GM12864 (cell line): ENCODE measurements around the gene TESK1.
"Not testable (repeated sequence)": the region's sequence is repeated elsewhere in the genome, so short reads cannot be mapped to it uniquely, and the experiment has no call there.

Source experiments
- DNase-seq: peaks from one replicate; pipeline ENCODE4 v3.0.0-alpha.2; 2011; ENCODE audit warnings: low read depth
- H3K4me3 ChIP-seq: 2 replicates; pipeline ENCODE4 v1.5.1; 2011; ENCODE audit warnings: mild to moderate bottlenecking, low read depth, low read length, control low read depth
- CTCF ChIP-seq: IDR thresholded peaks from 2 replicates; pipeline ENCODE4 v1.5.1; 2011; ENCODE audit warnings: low read depth, mild to moderate bottlenecking, moderate library complexity, low read length, control low read depth, inconsistent platforms; ENCODE audit errors: missing control alignments

The TESK1 gene

GRCh38 chr9:35568196-35568595 lies 36.9 kb upstream of the TESK1 start:
- TF ChIP-seq CTCF, result no peak
- no peak for DNase-seq
- no peak overlapping the region for H3K4me3 ChIP-seq

DNA sequence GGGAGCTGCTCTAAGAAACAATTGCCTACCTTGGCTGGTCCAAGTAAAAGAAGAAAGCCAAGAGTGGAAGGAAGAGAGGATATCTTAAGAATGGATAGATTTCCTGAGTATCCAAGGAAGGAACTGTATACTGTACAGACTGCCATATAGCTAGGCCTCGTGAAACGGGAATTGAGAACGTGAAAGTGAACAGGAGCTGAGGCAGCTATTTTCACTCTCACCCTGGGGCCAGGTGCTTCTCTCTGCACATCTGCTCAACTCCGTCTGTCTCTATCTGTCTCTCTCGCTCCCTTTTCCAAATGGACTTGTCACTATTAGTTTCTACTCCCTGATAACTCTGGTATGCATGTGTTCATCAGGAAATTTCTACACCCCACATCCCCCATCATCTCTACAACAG lies 35.9 kb upstream of the TESK1 start:
- TF ChIP-seq CTCF, result no peak
- no peak overlapping the region for H3K4me3 ChIP-seq
- DNase-seq, result no peak

GRCh38 chr9:35570709-35571504 lies 34.2 kb upstream of the TESK1 start:
- DNase-seq, result no peak
- no peak for TF ChIP-seq CTCF
- H3K4me3 ChIP-seq, result no peak overlapping the region

- no peak overlapping the region for H3K4me3 ChIP-seq
- TF ChIP-seq CTCF, result no peak
- no peak for DNase-seq
Observed at GRCh38 chr9:35574578-35575122, 30.4 kb upstream of the TESK1 start.

- DNase-seq, result no peak
- no peak overlapping the region for H3K4me3 ChIP-seq
- no peak for TF ChIP-seq CTCF
Observed at GRCh38 chr9:35575478-35575877, 29.6 kb upstream of the TESK1 start.

DNA sequence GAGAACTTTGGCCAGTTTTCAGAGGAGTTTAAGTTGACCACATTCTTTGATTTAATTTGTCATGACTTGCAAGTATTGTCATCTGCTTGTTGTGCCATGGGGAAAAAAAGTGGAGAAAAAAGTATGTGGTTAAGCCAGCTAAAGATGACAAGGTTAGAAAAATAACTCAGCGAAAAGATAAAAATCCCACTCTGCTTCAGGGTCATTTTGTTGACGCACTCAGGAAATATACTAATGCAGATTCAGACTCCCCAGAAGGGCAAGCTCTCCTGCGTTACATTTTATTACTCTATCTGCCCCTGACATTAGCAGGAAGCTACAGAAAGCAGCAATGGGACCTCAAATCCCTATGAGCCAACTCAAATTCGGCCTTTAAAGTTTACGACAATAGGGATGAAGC lies 27.6 kb upstream of the TESK1 start:
- H3K4me3 ChIP-seq, result no peak overlapping the region
- DNase-seq, result no peak
- no peak for TF ChIP-seq CTCF

DNA sequence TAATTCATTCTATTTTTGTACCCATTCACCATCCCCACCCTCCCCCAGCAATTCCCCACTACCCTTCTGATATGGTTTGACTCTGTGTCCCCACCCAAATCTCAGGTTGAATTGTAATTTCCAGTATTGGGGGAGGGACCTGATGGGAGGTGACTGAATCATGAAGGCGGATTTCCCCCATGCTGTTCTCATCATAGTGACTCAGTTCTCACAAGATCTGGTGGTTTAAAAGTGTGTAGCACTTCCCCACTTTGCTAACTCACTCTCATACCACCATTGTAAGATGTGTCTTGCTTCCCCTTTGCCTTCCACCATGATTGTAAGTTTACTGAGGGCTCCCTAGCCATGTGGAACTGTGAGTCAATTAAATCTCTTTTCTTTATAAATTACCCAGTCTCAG lies 25.9 kb upstream of the TESK1 start:
- no peak for TF ChIP-seq CTCF
- no peak for DNase-seq

GRCh38 chr9:35579659-35580227 lies 25.3 kb upstream of the TESK1 start:
- H3K4me3 ChIP-seq, DNase-seq: not testable (repeated sequence)

More for the DNA sequence above, 25.9 kb upstream of the TESK1 start:
- no peak overlapping the region for H3K4me3 ChIP-seq

DNA sequence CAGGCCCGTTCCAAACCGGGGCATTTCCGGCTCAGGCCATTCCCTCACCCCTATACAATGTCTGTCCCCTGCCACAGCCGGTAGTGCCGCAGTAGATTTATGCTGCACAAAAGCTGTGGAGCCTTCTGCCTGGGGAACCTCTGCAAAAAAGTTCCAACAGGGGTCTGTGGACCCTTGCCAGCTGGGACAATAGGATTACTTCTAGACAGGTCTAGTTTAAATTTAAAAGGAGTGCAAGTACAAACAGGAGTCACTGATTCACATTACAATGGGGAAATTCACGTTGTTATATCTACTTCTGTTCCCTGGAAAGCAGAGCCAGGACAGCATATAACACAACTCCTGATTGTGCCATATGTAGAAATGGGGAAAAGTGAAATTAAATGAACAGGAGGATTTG lies 21.5 kb upstream of the TESK1 start:
- DNase-seq, H3K4me3 ChIP-seq: not testable (repeated sequence)

DNA sequence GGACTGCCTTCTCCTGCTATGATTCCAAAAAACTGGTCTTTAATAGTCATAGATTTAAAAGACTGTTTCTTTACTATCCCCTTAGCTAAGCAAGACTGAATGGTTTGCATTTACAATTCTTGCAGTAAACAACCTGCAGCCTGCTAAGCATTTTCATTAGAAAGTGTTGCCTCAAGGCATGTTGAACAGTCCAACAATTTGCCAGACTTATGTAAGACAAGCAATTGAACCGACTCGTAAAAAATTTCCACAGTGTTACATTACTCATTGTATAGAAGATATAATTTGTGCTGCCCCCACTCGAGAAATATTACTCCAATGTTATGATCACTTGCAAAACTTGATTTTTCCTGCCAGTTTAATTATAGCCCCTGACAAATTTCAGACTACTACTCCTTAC lies 20.4 kb upstream of the TESK1 start:
- not testable (repeated sequence) for DNase-seq, H3K4me3 ChIP-seq
